Measurements from ENCODE around the gene SLC35F1.

GRCh38 chr6:117992856-117993255, 85.8 kb downstream of the SLC35F1 start:
- TF ChIP-seq CTCF (IDR thresholded peaks at IDR 0.05) (no peak), RCOR1 (IDR thresholded peaks at IDR 0.05; ENCODE audit: low read depth, low read length) (no peak), SMC3 (IDR thresholded peaks at IDR 0.05) (no peak)
